PC-3 (cell line): ENCODE measurements around the gene PHTF2.

Experiments
- CTCF ChIP-seq: fragments of 300-600 bp; sonication (generic); conservative IDR thresholded peaks from 2 replicates; pipeline ENCODE4 v1.5.1; 2017; ENCODE audit warnings: antibody characterized with exemption, low read depth, mild to moderate bottlenecking, low read length
- EZH2 ChIP-seq: fragments of 300-600 bp; sonication (generic); IDR thresholded peaks from one replicate; pipeline ENCODE4 v1.6.1; 2017; ENCODE audit warnings: antibody characterized with exemption, mild to moderate bottlenecking, low read length; ENCODE audit not compliant: unreplicated experiment
- EZH2phosphoT487 ChIP-seq: fragments of 300-600 bp; sonication (generic); IDR thresholded peaks from 2 replicates; pipeline ENCODE4 v1.6.1; 2018; ENCODE audit warnings: mild to moderate bottlenecking, antibody characterized with exemption, low read length, borderline replicate concordance

GRCh38 chr7:77985974-77986339 lies 187.4 kb downstream of the PHTF2 start:
- TF ChIP-seq EZH2phosphoT487 (no peak), CTCF (no peak), EZH2 (no peak)
